ENCODE data around the gene CCDC70.

CCDC70 gene

GRCh38 chr13:51862957-51863356 is 1.2 kb downstream of the CCDC70 start:
- no peak for TF ChIP-seq GATA2 (IDR thresholded peaks at IDR 0.05; ENCODE audit: low read depth, low read length)
- no peak for TF ChIP-seq GATA3 (IDR thresholded peaks at IDR 0.05; ENCODE audit: low read depth, low read length)

GRCh38 chr13:51865838-51866237 is 4.1 kb downstream of the CCDC70 start:
- TF ChIP-seq GATA2 (IDR thresholded peaks at IDR 0.05; ENCODE audit: low read depth, low read length) (no peak), GATA3 (IDR thresholded peaks at IDR 0.05; ENCODE audit: low read depth, low read length) (no peak)

GRCh38 chr13:51867062-51867461 is 5.3 kb downstream of the CCDC70 start:
- TF ChIP-seq GATA2 (IDR thresholded peaks at IDR 0.05; ENCODE audit: low read depth, low read length) (no peak), GATA3 (IDR thresholded peaks at IDR 0.05; ENCODE audit: low read depth, low read length) (no peak)

- TF ChIP-seq GATA2 (IDR thresholded peaks at IDR 0.05; ENCODE audit: low read depth, low read length) (no peak), GATA3 (IDR thresholded peaks at IDR 0.05; ENCODE audit: low read depth, low read length) (no peak)
Observed at GRCh38 chr13:51869916-51870315, 8.1 kb downstream of the CCDC70 start.

- TF ChIP-seq GATA3 (IDR thresholded peaks at IDR 0.05; ENCODE audit: low read depth, low read length): no peak
- no peak for TF ChIP-seq GATA2 (IDR thresholded peaks at IDR 0.05; ENCODE audit: low read depth, low read length)
Observed at GRCh38 chr13:51870616-51871015, 8.8 kb downstream of the CCDC70 start.

- TF ChIP-seq GATA3 (IDR thresholded peaks at IDR 0.05; ENCODE audit: low read depth, low read length): no peak
- TF ChIP-seq GATA2 (IDR thresholded peaks at IDR 0.05; ENCODE audit: low read depth, low read length): no peak
Observed at GRCh38 chr13:51873117-51873798, 11.5 kb downstream of the CCDC70 start.

- TF ChIP-seq GATA2 (IDR thresholded peaks at IDR 0.05; ENCODE audit: low read depth, low read length) (no peak), GATA3 (IDR thresholded peaks at IDR 0.05; ENCODE audit: low read depth, low read length) (no peak)
Observed at GRCh38 chr13:51873837-51874236, 12.1 kb downstream of the CCDC70 start.

- TF ChIP-seq GATA2 (IDR thresholded peaks at IDR 0.05; ENCODE audit: low read depth, low read length) (no peak), GATA3 (IDR thresholded peaks at IDR 0.05; ENCODE audit: low read depth, low read length) (no peak)
Observed at GRCh38 chr13:51874651-51875050, 12.9 kb downstream of the CCDC70 start.

- TF ChIP-seq GATA2 (IDR thresholded peaks at IDR 0.05; ENCODE audit: low read depth, low read length) (no peak), GATA3 (IDR thresholded peaks at IDR 0.05; ENCODE audit: low read depth, low read length) (no peak)
Observed at GRCh38 chr13:51879133-51879532, 17.4 kb downstream of the CCDC70 start.

GRCh38 chr13:51881296-51881695 is 19.5 kb downstream of the CCDC70 start:
- no peak for TF ChIP-seq GATA2 (IDR thresholded peaks at IDR 0.05; ENCODE audit: low read depth, low read length)
- no peak for TF ChIP-seq GATA3 (IDR thresholded peaks at IDR 0.05; ENCODE audit: low read depth, low read length)

- no peak for TF ChIP-seq GATA2 (IDR thresholded peaks at IDR 0.05; ENCODE audit: low read depth, low read length)
- no peak for TF ChIP-seq GATA3 (IDR thresholded peaks at IDR 0.05; ENCODE audit: low read depth, low read length)
Observed at GRCh38 chr13:51882570-51883225, 20.9 kb downstream of the CCDC70 start.

- TF ChIP-seq GATA2 (IDR thresholded peaks at IDR 0.05; ENCODE audit: low read depth, low read length): no peak
- TF ChIP-seq GATA3 (IDR thresholded peaks at IDR 0.05; ENCODE audit: low read depth, low read length): no peak
Observed at GRCh38 chr13:51883226-51883600, 21.4 kb downstream of the CCDC70 start.

- TF ChIP-seq GATA2 (IDR thresholded peaks at IDR 0.05; ENCODE audit: low read depth, low read length): no peak
Observed at GRCh38 chr13:51885651-51886050, 23.9 kb downstream of the CCDC70 start.

- TF ChIP-seq GATA2 (IDR thresholded peaks at IDR 0.05; ENCODE audit: low read depth, low read length) (no peak), GATA3 (IDR thresholded peaks at IDR 0.05; ENCODE audit: low read depth, low read length) (no peak)
Observed at GRCh38 chr13:51887468-51887867, 25.7 kb downstream of the CCDC70 start.

- TF ChIP-seq GATA2 (IDR thresholded peaks at IDR 0.05; ENCODE audit: low read depth, low read length): no peak
- no peak for TF ChIP-seq GATA3 (IDR thresholded peaks at IDR 0.05; ENCODE audit: low read depth, low read length)
Observed at GRCh38 chr13:51892657-51893056, 30.9 kb downstream of the CCDC70 start.

Data from SH-SY5Y (cell line).